Tibial artery (tissue), 4 donors: ENCODE measurements around the gene NHLRC4.

Experiments used
- DNase-seq, 2 donors: peaks; one replicate each; pipeline ENCODE4 v3.0.0-alpha.2; 2019
- H3K27ac ChIP-seq, 2 donors: fragments of 200-600 bp; sonication (generic) in 1 of 2; 1 replicate in 1 of 2; 2 replicates in 1 of 2; pipeline ENCODE4 v1.5.1; 2018 to 2019; ENCODE audit warnings: mild to moderate bottlenecking in 1 of 2
- H3K27me3 ChIP-seq, 2 donors: fragments of 200-600 bp; sonication (generic) in 1 of 2; one replicate each; pipeline versions ENCODE4 v1.5.1 to v1.6.0; 2016 to 2019
- H3K36me3 ChIP-seq, 3 donors: fragments of 200-600 bp; sonication (generic) in 2 of 3; one replicate each; pipeline ENCODE4 v1.5.1; 2016 to 2019; ENCODE audit warnings: mild to moderate bottlenecking in 2 of 3
- H3K4me1 ChIP-seq, 4 donors: fragments of 200-600 bp; sonication (generic) in 2 of 4; 1 replicate in 3 of 4; 2 replicates in 1 of 4; pipeline ENCODE4 v1.5.1; 2016 to 2019
- H3K4me3 ChIP-seq, 2 donors: fragments of 200-600 bp; sonication (generic) in 1 of 2; 1 replicate in 1 of 2; 2 replicates in 1 of 2; pipeline ENCODE4 v1.5.1; 2018 to 2019; ENCODE audit warnings: mild to moderate bottlenecking in 2 of 2
- H3K9me3 ChIP-seq, 3 donors: fragments of 200-600 bp; sonication (generic) in 1 of 3; one replicate each; pipeline ENCODE4 v1.5.1; 2016 to 2019
- CTCF ChIP-seq, 2 experiments: fragments of 200-600 bp in 1 of 2; fragments of 450-650 bp in 1 of 2; IDR thresholded peaks; one replicate each; pipeline ENCODE4 v1.5.1; 2017 to 2019; ENCODE audit warnings: antibody characterized with exemption in 2 of 2, mild to moderate bottlenecking in 1 of 2, moderate library complexity in 1 of 2
- intact Hi-C: fragments of 100-400 bp; cut with DNase I; formaldehyde crosslinking; loops from one replicate; pipeline ENCODE4 v1.15.0; 2023; ENCODE audit warnings: low total_unique reads

Gene NHLRC4

DNA sequence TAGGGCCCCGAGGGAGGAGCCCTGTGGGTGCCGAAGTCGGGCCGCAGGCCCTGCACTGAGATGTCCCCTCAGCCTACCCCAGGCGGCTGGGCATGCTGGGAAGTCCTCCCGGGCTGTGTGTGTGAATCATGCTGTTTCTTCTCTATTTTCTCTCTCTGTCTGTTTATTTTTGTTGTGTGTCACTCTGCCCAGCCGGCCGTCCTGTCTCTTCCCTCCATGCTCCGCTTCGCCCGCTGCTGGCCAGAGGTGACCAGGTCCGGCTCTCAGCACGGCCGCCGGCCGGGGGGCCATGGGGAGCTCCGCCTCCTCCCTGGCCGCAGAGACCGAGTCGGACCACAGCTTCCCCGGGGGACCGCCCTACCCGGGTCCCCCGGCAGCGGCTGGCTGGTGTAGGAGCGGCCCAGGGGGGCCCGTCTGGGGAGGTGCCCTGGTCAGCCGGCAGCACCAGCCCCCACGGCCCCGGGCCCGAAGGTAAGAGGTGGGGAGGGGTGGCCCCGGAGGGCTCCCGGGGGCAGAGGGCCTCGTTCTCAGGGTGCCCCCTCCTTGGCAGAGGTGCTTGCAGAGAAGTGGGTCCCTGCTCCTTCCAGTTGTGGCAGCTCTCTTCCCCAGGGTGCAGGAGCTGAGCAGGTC is 26.8 kb upstream of the NHLRC4 start:
- Histone ChIP-seq H3K4me3 (no peak overlapping the region), H3K4me1 (peaks cover 0 to 5% (median 0%) of the 10 kb centered on the region in 4 donors), H3K27me3 (no peaks in the 10 kb centered on the region), H3K9me3 (no peaks in the 10 kb centered on the region), H3K36me3 (peaks cover 0 to 53% (median 5%) of the 10 kb centered on the region in 3 donors), H3K27ac (no peak overlapping the region)
- DNase-seq = no peak
- intact Hi-C loops = no loop called here
- TF ChIP-seq CTCF (IDR thresholded peaks at IDR 0.05) = no peak

DNA sequence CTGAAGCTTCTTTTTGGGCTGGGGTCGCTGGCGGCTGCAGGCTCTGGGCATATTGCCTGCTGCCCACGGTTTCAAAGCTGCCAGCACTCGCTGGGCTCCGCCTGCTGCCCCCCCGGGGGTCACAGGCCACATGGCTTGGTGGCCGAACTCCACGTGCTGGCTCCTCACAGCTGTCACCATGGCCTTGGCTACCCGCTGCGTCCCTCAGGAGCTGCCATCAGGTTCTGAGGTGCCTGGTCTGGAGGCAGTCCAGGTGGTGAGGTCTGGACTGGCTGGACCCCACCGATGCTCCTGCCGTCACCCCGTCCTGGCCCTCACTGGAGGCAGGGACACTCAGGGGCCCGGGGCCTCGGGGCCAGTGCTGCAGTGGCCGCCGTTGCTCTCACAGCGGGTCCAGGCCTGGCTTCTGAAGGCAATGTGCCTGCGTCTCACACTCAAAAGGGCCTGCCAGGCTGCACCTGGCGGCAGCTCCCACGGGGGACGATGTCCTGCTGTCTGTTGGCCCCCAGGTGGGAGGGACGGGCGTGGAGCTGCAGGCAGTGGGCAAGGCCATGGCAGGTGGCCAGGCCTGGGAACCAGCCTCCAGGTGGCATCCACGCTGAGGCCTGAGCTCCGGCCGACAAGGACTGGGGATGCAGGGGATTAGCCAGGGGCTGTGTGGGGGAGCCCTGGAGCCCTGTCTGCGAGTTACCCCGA is 26.0 kb upstream of the NHLRC4 start:
- no peaks in the 10 kb centered on the region for H3K4me1 ChIP-seq
- H3K36me3 ChIP-seq = peaks cover 0 to 54% (median 5%) of the 10 kb centered on the region in 3 donors
- no peak for TF ChIP-seq CTCF (IDR thresholded peaks at IDR 0.05)

DNA sequence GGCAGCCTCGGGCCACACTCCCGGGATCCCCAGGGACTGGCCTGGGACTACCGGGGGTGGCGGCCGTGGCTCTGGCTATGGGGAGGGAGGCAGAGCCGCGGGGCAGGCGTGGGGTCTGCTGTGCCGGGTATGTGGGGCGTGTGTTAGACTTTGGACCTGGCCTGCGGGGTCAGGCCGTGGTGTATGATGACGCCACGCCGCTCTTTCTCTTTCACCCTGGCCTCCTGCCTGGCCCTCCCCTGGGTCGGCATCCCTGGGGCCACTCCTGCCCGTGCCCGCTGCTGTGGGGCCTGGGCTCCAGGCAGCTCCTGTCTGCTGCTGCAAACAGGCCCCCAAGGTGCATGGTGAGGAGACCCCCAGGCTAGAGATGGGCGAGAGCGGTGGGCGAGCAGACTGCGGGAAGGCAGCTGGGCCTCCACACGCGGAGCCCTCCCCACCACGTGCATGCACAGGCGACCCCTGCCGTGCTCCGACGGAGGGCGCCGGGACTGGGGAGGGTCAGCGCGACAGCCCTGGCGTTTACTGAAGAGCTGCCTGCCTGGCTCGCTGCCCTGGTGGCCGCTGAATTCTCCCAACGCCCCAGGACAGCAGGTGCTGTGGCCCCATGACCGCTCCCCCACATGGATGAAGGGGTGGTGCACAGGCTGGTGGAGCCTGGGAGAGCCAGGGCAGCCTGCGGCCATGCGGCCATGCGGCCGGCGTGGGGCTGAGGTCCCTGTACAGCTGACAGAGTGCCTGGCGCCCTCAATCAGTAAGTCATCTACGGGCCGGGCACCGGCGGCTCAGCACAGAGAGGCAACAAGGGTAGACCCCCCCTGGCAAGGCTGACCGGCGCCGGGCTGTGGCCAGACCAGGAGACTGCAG is 23.3 kb upstream of the NHLRC4 start:
- intact Hi-C loops = no loop called here
- Histone ChIP-seq H3K9me3 (no peaks in the 10 kb centered on the region), H3K36me3 (peaks cover 0 to 55% (median 11%) of the 10 kb centered on the region in 3 donors), H3K27ac (no peak overlapping the region), H3K4me3 (no peak overlapping the region), H3K4me1 (no peaks in the 10 kb centered on the region), H3K27me3 (no peaks in the 10 kb centered on the region)
- TF ChIP-seq CTCF (IDR thresholded peaks at IDR 0.05) = no peak
- DNase-seq = no peak

More for the DNA sequence above, 26.0 kb upstream of the NHLRC4 start:
- Histone ChIP-seq H3K9me3 (no peaks in the 10 kb centered on the region), H3K4me3 (no peak overlapping the region), H3K27me3 (no peaks in the 10 kb centered on the region), H3K27ac (no peak overlapping the region)
- no peak for DNase-seq
- intact Hi-C loops = no loop called here

- H3K27ac ChIP-seq = no peak overlapping the region
- peaks cover 0 to 62% (median 21%) of the 10 kb centered on the region in 3 donors for H3K36me3 ChIP-seq
- TF ChIP-seq CTCF (IDR thresholded peaks at IDR 0.05) = no peak
- H3K4me3 ChIP-seq = no peak overlapping the region
- H3K4me1 ChIP-seq = no peaks in the 10 kb centered on the region
- no peaks in the 10 kb centered on the region for H3K9me3 ChIP-seq
- no peak for DNase-seq
- H3K27me3 ChIP-seq = no peaks in the 10 kb centered on the region
- intact Hi-C loops = no loop called here
Observed at GRCh38 chr16:544517-544916, 22.3 kb upstream of the NHLRC4 start.

DNA sequence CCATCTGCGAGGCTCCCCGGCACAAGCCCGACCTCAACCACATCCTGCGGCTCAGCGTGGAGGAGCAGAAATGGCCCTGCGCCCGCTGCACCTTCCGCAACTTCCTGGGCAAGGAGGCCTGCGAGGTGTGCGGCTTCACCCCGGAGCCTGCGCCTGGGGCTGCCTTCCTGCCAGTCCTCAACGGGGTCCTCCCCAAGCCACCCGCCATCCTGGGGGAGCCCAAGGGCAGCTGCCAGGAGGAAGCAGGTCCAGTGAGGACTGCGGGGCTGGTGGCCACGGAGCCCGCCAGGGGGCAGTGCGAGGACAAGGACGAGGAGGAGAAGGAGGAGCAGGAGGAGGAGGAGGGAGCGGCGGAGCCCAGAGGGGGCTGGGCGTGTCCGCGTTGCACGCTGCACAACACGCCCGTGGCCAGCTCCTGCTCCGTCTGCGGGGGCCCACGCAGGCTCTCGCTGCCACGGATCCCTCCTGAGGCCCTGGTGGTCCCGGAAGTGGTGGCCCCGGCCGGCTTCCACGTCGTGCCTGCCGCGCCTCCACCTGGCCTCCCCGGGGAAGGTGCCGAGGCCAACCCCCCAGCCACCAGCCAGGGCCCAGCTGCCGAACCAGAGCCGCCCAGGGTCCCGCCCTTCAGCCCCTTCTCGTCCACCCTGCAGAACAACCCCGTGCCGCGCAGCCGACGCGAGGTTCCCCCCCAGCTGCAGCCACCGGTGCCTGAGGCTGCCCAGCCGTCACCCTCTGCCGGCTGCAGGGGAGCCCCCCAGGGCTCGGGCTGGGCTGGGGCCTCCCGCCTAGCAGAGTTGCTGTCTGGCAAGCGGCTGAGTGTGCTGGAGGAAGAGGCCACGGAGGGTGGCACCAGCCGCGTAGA is 19.7 kb upstream of the NHLRC4 start:
- no peaks in the 10 kb centered on the region for H3K9me3 ChIP-seq
- no peaks in the 10 kb centered on the region for H3K27me3 ChIP-seq
- no peaks in the 10 kb centered on the region for H3K4me1 ChIP-seq
- no peak overlapping the region for H3K4me3 ChIP-seq
- intact Hi-C loops = no loop called here
- H3K27ac ChIP-seq = no peak overlapping the region
- peak in 1 of 2 donors; percentile 45 for DNase-seq
- H3K36me3 ChIP-seq = peaks cover 10 to 69% (median 36%) of the 10 kb centered on the region in 3 donors
- peak; percentile 22 to 26 for TF ChIP-seq CTCF (IDR thresholded peaks at IDR 0.05)
